Suppressor macrophage treated with lipopolysaccharide for 4 hours (primary cell): Measurements from ENCODE around the gene TACC2.

Experiments used
- DNase-seq: peaks from one replicate; pipeline ENCODE4 v3.0.0-alpha.2; 2020

TACC2 gene

GRCh38 chr10:122172361-122173008 is 183.5 kb downstream of the TACC2 start:
- DNase-seq: no peak

GRCh38 chr10:122173337-122173736 is 184.4 kb downstream of the TACC2 start:
- DNase-seq: no peak

- no peak for DNase-seq
Observed at GRCh38 chr10:122173766-122174435, 184.9 kb downstream of the TACC2 start.

GRCh38 chr10:122176232-122177213 is 187.6 kb downstream of the TACC2 start:
- no peak for DNase-seq

- DNase-seq: no peak
Observed at GRCh38 chr10:122178655-122179054, 189.7 kb downstream of the TACC2 start.

GRCh38 chr10:122181041-122181732 is 192.2 kb downstream of the TACC2 start:
- no peak for DNase-seq

- DNase-seq: no peak
Observed at GRCh38 chr10:122181876-122182275, 192.9 kb downstream of the TACC2 start.

GRCh38 chr10:122182308-122182707 is 193.3 kb downstream of the TACC2 start:
- no peak for DNase-seq

- no peak for DNase-seq
Observed at GRCh38 chr10:122184254-122184653, 195.3 kb downstream of the TACC2 start.

GRCh38 chr10:122185643-122186042 is 196.7 kb downstream of the TACC2 start:
- DNase-seq: no peak

GRCh38 chr10:122186816-122187810 is 198.2 kb downstream of the TACC2 start:
- DNase-seq: no peak

- DNase-seq: no peak
Observed at GRCh38 chr10:122188706-122189105, 199.7 kb downstream of the TACC2 start.

- no peak for DNase-seq
Observed at GRCh38 chr10:122189185-122189584, 200.2 kb downstream of the TACC2 start.

GRCh38 chr10:122190176-122190943 is 201.4 kb downstream of the TACC2 start:
- no peak for DNase-seq

GRCh38 chr10:122191936-122192541 is 203.1 kb downstream of the TACC2 start:
- DNase-seq: no peak

GRCh38 chr10:122194251-122194650 is 205.3 kb downstream of the TACC2 start:
- DNase-seq: no peak

- no peak for DNase-seq
Observed at GRCh38 chr10:122196218-122196617, 207.3 kb downstream of the TACC2 start.

GRCh38 chr10:122197611-122198222 is 208.8 kb downstream of the TACC2 start:
- DNase-seq: no peak

GRCh38 chr10:122198631-122199030 is 209.7 kb downstream of the TACC2 start:
- DNase-seq: no peak

- DNase-seq: no peak
Observed at GRCh38 chr10:122199070-122199469, 210.1 kb downstream of the TACC2 start.
